GM21717 (cell line): ENCODE data around the gene PLA2G1B.

Source experiments
- ATAC-seq: cut with Tn5 transposase; IDR thresholded peaks from one replicate; pipeline ENCODE4 v1.9.1; 2021; ENCODE audit warnings: mild to moderate bottlenecking, moderate library complexity; ENCODE audit not compliant: unreplicated experiment

The PLA2G1B gene

GRCh38 chr12:120327593-120327992 is at the start of gene PLA2G1B:
PLA2G1B (minus strand) TSS chr12:120327779; CDS start chr12:120327753, 26 bp downstream.
- ATAC-seq: no peak

GRCh38 chr12:120376934-120377572 is 49.5 kb upstream of the PLA2G1B start:
- no peak for ATAC-seq

- no peak for ATAC-seq
Measured at GRCh38 chr12:120376416-120376815, 48.8 kb upstream of the PLA2G1B start.

GRCh38 chr12:120376009-120376408 is 48.4 kb upstream of the PLA2G1B start:
- no peak for ATAC-seq

GRCh38 chr12:120373683-120374082 is 46.1 kb upstream of the PLA2G1B start:
- ATAC-seq: no peak

- no peak for ATAC-seq
Measured at GRCh38 chr12:120370343-120371243, 43.0 kb upstream of the PLA2G1B start.

- ATAC-seq: no peak
Measured at GRCh38 chr12:120369603-120370342, 42.2 kb upstream of the PLA2G1B start.

GRCh38 chr12:120368789-120369602 is 41.4 kb upstream of the PLA2G1B start, which contains the start of gene MSI1:
MSI1 (minus strand) TSS chr12:120369164; CDS start chr12:120369091, 73 bp downstream.
- ATAC-seq: no peak

GRCh38 chr12:120367924-120368788 is 40.6 kb upstream of the PLA2G1B start:
- no peak for ATAC-seq

- ATAC-seq: no peak
Measured at GRCh38 chr12:120367233-120367923, 39.8 kb upstream of the PLA2G1B start.

- ATAC-seq: no peak
Measured at GRCh38 chr12:120366845-120367232, 39.3 kb upstream of the PLA2G1B start.

GRCh38 chr12:120366341-120366705 is 38.7 kb upstream of the PLA2G1B start:
- no peak for ATAC-seq

- no peak for ATAC-seq
Measured at GRCh38 chr12:120365675-120366340, 38.2 kb upstream of the PLA2G1B start.

GRCh38 chr12:120364487-120364886 is 36.9 kb upstream of the PLA2G1B start:
- ATAC-seq: no peak

GRCh38 chr12:120363274-120363855 is 35.8 kb upstream of the PLA2G1B start:
- ATAC-seq: no peak

- ATAC-seq: no peak
Measured at GRCh38 chr12:120362516-120363273, 35.1 kb upstream of the PLA2G1B start.

GRCh38 chr12:120361506-120362208 is 34.1 kb upstream of the PLA2G1B start:
- no peak for ATAC-seq
